Astrocyte of the spinal cord (primary cell): ENCODE results near the gene FOXK2.
"Not testable (repeated sequence)": the region's sequence is repeated elsewhere in the genome, so short reads cannot be mapped to it uniquely, and the experiment has no call there.

Experiments
- DNase-seq: peaks from one replicate; pipeline ENCODE4 v3.0.0; 2011; ENCODE audit warnings: low read depth, low spot score
- H3K4me3 ChIP-seq: 2 replicates; pipeline ENCODE4 v1.5.1; 2011; ENCODE audit warnings: low read depth, mild to moderate bottlenecking, low read length, moderate library complexity
- in situ Hi-C: cut with HindIII; loops from 2 replicates; pipeline ENCODE4 v1.10.0; 2017; ENCODE audit warnings: low sequenced_read_pairs
- TF ChIP-seq, protein P1 (sequence below): IDR thresholded peaks from 2 replicates; pipeline ENCODE4 v1.5.1; 2012; ENCODE audit warnings: low read depth, mild to moderate bottlenecking, low read length, inconsistent platforms

Gene FOXK2

DNA sequence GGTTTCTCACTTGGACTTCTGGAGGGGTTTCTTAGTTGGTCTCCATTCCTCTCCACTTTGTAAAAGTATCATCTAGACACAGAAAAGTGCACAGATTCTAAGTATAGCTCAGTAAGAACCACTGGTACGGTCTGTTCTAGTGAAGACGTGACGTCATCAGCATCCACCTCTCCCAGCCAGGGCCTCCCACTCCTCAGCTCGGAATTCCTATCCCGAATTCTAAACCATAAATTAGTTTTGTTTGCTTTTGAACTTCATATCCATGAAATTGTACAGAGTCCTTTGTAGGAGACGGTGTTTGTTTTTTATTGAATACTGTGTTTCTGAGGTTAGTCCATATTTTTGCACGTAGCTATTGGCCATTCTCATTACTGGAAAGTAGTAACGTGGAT is 25.5 kb downstream of the FOXK2 start:
- DNase-seq, result peak; percentile 30
- no peak overlapping the region for H3K4me3 ChIP-seq
- TF ChIP-seq, protein P1, sequence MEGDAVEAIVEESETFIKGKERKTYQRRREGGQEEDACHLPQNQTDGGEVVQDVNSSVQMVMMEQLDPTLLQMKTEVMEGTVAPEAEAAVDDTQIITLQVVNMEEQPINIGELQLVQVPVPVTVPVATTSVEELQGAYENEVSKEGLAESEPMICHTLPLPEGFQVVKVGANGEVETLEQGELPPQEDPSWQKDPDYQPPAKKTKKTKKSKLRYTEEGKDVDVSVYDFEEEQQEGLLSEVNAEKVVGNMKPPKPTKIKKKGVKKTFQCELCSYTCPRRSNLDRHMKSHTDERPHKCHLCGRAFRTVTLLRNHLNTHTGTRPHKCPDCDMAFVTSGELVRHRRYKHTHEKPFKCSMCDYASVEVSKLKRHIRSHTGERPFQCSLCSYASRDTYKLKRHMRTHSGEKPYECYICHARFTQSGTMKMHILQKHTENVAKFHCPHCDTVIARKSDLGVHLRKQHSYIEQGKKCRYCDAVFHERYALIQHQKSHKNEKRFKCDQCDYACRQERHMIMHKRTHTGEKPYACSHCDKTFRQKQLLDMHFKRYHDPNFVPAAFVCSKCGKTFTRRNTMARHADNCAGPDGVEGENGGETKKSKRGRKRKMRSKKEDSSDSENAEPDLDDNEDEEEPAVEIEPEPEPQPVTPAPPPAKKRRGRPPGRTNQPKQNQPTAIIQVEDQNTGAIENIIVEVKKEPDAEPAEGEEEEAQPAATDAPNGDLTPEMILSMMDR, result no peak
- in situ Hi-C loops, result no loop called here

- TF ChIP-seq, protein P1, result no peak
- H3K4me3 ChIP-seq, result no peak overlapping the region
- in situ Hi-C loops, result no loop called here
- DNase-seq, result no peak
Observed at GRCh38 chr17:82547981-82548380, 28.4 kb downstream of the FOXK2 start.

DNA sequence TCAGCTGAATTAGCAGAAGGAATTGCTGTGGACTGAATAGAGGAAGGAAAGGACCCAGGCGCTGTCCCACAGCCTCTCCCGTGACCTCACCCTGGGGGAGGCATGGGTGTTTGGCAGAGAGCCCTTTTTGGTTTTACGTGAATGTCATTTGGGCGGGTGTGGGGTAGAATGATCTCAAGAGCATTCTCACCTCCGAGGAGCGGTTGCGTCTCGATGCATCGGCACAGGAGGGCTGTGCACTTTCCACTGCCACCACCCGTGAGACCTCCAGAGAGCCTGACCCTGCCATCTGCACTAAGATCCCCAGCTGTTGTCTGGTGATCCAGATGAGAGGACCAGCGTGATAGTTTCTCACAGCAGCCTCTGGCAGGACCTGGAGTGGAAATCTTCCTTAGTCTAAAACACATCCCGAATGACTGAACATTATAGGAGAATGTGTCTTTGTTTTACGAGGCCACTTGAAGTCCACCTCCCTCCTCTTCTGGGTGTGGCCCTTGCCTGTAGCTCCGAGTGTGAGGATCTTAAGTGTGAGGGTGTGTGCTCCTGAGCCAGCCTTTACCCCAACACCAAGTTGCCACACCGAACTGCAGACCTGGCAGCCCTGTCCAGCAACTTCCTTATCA is 29.3 kb downstream of the FOXK2 start:
- in situ Hi-C loops, result no loop called here
- TF ChIP-seq, protein P1, result no peak

GRCh38 chr17:82551779-82552457 is 32.4 kb downstream of the FOXK2 start:
- in situ Hi-C loops, result no loop called here
- DNase-seq, result peak; percentile 65
- H3K4me3 ChIP-seq, result no peak overlapping the region
- TF ChIP-seq, protein P1, result peak; percentile 77

More for the DNA sequence above, 29.3 kb downstream of the FOXK2 start:
- H3K4me3 ChIP-seq, result no peak overlapping the region
- DNase-seq, result no peak

GRCh38 chr17:82552580-82552979 is 33.0 kb downstream of the FOXK2 start:
- no peak for DNase-seq
- in situ Hi-C loops, result no loop called here
- TF ChIP-seq, protein P1, result no peak
- no peak overlapping the region for H3K4me3 ChIP-seq

DNA sequence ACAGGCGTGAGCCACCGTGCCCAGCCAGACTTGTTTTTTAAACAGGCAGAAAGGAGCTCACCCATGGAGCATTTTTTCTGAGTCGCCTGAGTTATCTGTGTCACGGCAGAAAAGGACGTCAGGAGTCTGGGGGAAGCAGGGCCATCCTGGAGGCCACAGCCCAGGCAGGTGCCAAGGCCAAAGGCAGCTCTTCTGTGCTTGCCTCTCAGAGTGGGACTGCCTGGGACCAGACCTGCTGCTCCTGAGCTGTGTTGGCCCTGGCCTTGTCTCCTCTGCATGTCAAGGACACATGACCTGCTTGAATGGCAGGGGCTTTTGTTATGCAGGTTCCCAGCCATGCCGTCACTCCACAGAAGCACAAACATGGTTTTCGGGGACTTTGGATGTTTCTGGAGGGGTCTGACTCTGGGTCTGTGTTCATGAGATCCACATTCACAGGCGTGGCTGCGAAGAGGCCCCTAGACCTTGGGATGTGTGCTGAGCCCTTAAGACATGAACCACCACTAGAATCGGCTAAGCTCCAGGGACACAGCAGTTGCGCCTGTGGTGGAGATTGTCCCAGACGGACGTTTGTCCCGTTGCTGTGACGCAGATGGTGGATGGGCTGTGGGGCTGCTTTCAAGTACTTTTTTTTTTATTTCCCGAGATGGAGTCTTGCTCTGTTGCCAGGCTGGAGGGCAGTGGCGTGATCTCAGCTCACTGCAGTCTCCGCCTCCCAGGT is 33.8 kb downstream of the FOXK2 start:
- TF ChIP-seq, protein P1, result no peak
- in situ Hi-C loops, result no loop called here
- H3K4me3 ChIP-seq, result no peak overlapping the region
- DNase-seq, result no peak

DNA sequence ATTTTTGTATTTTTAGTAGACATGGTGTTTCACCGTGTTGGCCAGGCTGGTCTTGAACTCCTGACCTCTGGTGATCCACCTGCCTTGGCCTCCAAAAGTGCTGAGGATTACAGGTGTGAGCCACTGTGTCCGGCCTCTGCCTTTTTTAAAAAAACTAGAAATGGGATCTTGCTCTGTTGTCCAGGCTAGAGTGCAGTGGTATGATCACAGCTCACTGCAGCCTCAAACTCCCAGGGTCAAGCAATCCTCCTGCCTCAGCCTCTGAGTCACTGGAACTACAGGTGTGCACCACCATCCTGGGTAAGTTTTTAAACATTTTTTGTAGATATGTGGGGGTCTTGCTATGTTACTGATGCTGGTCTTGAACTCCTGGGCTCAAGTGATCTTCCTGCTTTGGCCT is 38.0 kb downstream of the FOXK2 start:
- H3K4me3 ChIP-seq, DNase-seq, in situ Hi-C loops: not testable (repeated sequence)
